ENCODE results near the gene PRDX6.
A peak's percentile ranks its signal among the peaks of the same experiment; 100 is the strongest.
"Not testable (repeated sequence)": the region's sequence is repeated elsewhere in the genome, so short reads cannot be mapped to it uniquely, and the experiment has no call there.

Gene PRDX6

DNA sequence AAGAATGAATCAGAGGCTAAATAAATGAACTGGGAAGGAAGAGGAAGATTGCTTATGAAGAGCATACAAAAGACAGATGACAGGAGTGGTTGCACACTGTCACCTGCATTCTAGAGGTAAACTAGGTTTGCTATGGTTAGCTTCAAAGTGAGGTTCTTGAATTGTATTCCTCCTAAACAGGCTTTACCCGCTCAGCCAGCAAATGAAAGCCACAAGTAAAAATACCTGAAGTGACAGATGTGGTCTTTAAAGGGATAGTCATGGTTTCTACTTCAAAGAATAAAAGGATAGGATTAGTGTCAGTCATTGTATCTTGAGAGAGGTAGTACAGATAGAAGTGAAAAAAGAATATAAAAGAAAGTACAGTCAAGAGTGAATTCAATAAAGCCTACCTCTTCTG lies 32.4 kb upstream of the PRDX6 start:
- Histone ChIP-seq H3K79me2 (ENCODE audit: control insufficient read depth, insufficient read depth, low read length, unreplicated experiment) (no peaks in the 10 kb centered on the region), H3K4me3 (ENCODE audit: low read depth, low read length) (no peak overlapping the region), H3K4me1 (ENCODE audit: control insufficient read depth, insufficient read depth, low read length, unreplicated experiment) (no peaks in the 10 kb centered on the region), H3K36me3 (ENCODE audit: insufficient read depth, low read length) (0 out of 2 replicates have a peak, but pooled peaks cover 4% of the 10 kb centered on the region), H3K27ac (ENCODE audit: low read depth, low read length) (no peak overlapping the region), H2AFZ (ENCODE audit: low read length, unreplicated experiment) (no peak overlapping the region), H3K27me3 (ENCODE audit: insufficient read depth, low read length) (no peaks in the 10 kb centered on the region)

DNA sequence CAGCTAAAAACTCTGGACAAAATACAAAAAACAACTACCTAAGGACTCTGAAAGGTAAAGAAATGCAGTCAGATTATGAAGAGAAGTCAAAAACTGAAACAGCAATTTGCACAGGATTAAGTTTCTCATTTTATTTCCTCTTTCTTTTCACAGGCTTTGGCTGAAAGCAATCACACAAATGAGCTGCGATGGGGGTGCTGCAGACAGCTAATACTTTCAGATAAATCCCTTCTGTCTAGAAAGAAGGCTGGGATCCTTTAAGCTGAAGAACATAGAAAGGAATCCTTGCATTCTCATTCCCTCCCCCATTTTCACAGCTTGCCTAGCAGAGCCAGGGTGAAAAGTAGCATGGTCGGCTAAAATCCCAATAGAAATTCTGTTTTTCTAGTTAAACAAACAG lies 32.0 kb upstream of the PRDX6 start:
- no peak overlapping the region for H3K27ac ChIP-seq (ENCODE audit: low read depth, low read length)
- H3K4me3 ChIP-seq (ENCODE audit: low read depth, low read length): no peak overlapping the region
- no peaks in the 10 kb centered on the region for H3K27me3 ChIP-seq (ENCODE audit: insufficient read depth, low read length)
- 0 out of 2 replicates have a peak, but pooled peaks cover 4% of the 10 kb centered on the region for H3K36me3 ChIP-seq (ENCODE audit: insufficient read depth, low read length)
- no peaks in the 10 kb centered on the region for H3K4me1 ChIP-seq (ENCODE audit: control insufficient read depth, insufficient read depth, low read length, unreplicated experiment)
- no peaks in the 10 kb centered on the region for H3K79me2 ChIP-seq (ENCODE audit: control insufficient read depth, insufficient read depth, low read length, unreplicated experiment)
- H2AFZ ChIP-seq (ENCODE audit: low read length, unreplicated experiment): no peak overlapping the region

DNA sequence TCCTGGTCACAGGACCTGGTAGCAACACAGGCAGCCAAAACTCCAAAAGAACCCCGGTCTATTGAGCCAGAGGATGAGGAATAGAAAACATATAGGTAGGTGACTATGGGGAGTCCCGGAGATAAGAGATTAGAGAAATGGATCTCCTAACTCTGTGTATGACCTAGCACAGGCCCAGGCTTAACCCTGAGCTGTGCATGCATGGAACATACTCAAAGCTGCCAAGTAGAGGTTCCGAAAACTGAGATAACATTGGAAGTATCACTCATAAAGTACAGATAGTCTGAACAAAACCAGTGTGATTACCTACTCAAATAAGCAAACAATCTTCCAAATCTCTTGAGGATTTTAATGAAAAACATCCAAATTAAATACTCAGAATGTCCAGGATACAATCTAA lies 31.5 kb upstream of the PRDX6 start:
- Histone ChIP-seq H3K79me2 (ENCODE audit: control insufficient read depth, insufficient read depth, low read length, unreplicated experiment) (no peaks in the 10 kb centered on the region), H3K27me3 (ENCODE audit: insufficient read depth, low read length) (no peaks in the 10 kb centered on the region), H3K4me1 (ENCODE audit: control insufficient read depth, insufficient read depth, low read length, unreplicated experiment) (no peaks in the 10 kb centered on the region), H3K27ac (ENCODE audit: low read depth, low read length) (no peak overlapping the region), H3K4me3 (ENCODE audit: low read depth, low read length) (no peak overlapping the region), H2AFZ (ENCODE audit: low read length, unreplicated experiment) (no peak overlapping the region), H3K36me3 (ENCODE audit: insufficient read depth, low read length) (0 out of 2 replicates have a peak, but pooled peaks cover 4% of the 10 kb centered on the region)

DNA sequence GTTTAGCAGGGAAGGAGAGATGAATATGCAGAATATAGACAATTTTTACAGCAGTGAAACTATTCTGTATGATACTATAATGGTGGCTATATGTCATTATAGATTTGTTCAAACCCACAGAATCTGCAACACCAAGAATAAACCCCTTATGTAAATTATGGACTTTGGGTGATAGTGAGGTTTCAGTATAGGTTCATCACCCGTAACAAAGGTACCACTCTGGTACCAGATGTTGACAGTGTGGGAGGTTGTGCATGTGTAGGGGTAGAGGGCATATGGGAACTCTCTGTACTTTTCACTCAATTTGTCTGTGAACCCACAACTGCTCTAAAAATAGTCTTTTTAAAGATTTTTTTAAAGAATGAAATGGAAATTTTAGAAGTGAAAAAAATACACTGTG lies 29.9 kb upstream of the PRDX6 start:
- Histone ChIP-seq H3K27ac (ENCODE audit: low read depth, low read length) (no peak overlapping the region), H3K79me2 (ENCODE audit: control insufficient read depth, insufficient read depth, low read length, unreplicated experiment) (no peaks in the 10 kb centered on the region)

DNA sequence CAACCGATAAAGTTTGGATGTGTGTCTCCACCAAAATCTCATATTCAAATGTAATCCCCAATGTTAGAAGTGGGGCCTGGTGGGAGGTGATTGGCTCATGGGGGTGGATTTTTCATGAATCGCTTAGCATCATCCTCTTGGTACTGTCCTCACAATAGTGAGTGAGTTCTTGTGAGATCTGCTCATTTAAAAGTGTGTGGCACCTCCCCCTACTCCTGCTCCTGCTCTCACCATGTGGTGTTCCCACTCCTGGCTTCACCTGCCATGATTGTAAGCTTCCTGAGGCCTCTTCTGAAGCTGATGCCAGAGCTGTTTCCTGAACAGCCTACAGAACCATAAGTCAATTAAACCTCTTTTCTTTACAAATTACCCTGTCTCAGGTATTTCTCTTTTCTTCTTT lies 28.2 kb upstream of the PRDX6 start:
- Histone ChIP-seq H3K27ac (ENCODE audit: low read depth, low read length) (no peak overlapping the region), H2AFZ (ENCODE audit: low read length, unreplicated experiment) (no peak overlapping the region), H3K27me3 (ENCODE audit: insufficient read depth, low read length) (no peaks in the 10 kb centered on the region), H3K4me1 (ENCODE audit: control insufficient read depth, insufficient read depth, low read length, unreplicated experiment) (peaks cover 6% of the 10 kb centered on the region), H3K36me3 (ENCODE audit: insufficient read depth, low read length) (0 out of 2 replicates have a peak, but pooled peaks cover 4% of the 10 kb centered on the region), H3K79me2 (ENCODE audit: control insufficient read depth, insufficient read depth, low read length, unreplicated experiment) (no peaks in the 10 kb centered on the region), H3K4me3 (ENCODE audit: low read depth, low read length) (no peak overlapping the region)

More for the DNA sequence above, 29.9 kb upstream of the PRDX6 start:
- Histone ChIP-seq H2AFZ (ENCODE audit: low read length, unreplicated experiment) (no peak overlapping the region), H3K27me3 (ENCODE audit: insufficient read depth, low read length) (no peaks in the 10 kb centered on the region), H3K4me3 (ENCODE audit: low read depth, low read length) (no peak overlapping the region), H3K4me1 (ENCODE audit: control insufficient read depth, insufficient read depth, low read length, unreplicated experiment) (no peaks in the 10 kb centered on the region), H3K36me3 (ENCODE audit: insufficient read depth, low read length) (0 out of 2 replicates have a peak, but pooled peaks cover 4% of the 10 kb centered on the region)

DNA sequence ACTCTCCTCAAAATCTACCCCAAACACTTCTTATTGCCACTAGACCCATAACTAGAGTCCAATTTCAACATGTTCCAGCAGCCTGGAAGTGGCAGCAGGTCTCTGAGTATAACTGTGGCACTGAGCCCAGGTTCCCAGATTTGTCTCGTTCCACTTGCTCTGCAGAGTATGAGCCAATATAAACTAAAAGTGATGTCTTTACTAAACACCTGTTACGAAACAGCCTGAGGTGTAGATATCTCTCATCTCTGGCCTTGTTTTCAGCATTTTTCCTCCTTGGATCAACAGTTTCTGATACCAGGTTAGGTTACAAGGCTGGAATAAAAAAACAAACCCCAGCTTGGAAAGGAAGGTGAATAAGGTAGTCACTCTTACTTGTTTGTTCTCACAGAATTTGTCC lies 25.2 kb upstream of the PRDX6 start:
- H3K36me3 ChIP-seq (ENCODE audit: insufficient read depth, low read length): no peaks in the 10 kb centered on the region
- no peak overlapping the region for H3K27ac ChIP-seq (ENCODE audit: low read depth, low read length)
- no peak overlapping the region for H2AFZ ChIP-seq (ENCODE audit: low read length, unreplicated experiment)
- H3K4me3 ChIP-seq (ENCODE audit: low read depth, low read length): no peak overlapping the region
- no peaks in the 10 kb centered on the region for H3K27me3 ChIP-seq (ENCODE audit: insufficient read depth, low read length)
- H3K4me1 ChIP-seq (ENCODE audit: control insufficient read depth, insufficient read depth, low read length, unreplicated experiment): peaks cover 12% of the 10 kb centered on the region
- H3K79me2 ChIP-seq (ENCODE audit: control insufficient read depth, insufficient read depth, low read length, unreplicated experiment): no peaks in the 10 kb centered on the region

DNA sequence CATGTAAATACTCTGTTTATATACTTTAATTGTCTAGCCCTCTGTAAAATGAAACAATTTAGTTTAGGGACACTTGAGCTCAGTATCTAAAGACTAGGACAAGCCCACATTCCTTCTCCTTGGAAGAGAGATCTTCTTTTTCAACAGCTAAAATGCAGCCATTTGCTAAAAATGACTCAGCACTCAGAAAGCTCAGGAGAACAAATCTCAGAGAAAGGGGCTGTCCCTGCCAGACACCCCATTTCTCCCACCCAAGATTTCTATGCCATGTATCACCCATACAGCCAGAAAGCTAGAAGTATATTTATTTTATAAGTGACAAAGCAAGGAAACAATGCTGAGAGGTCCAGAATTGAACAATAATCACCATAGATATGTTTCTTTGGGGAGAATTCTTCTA lies 23.2 kb upstream of the PRDX6 start:
- Histone ChIP-seq H3K27me3 (ENCODE audit: insufficient read depth, low read length) (no peaks in the 10 kb centered on the region), H3K36me3 (ENCODE audit: insufficient read depth, low read length) (no peaks in the 10 kb centered on the region), H3K4me3 (ENCODE audit: low read depth, low read length) (no peak overlapping the region), H3K4me1 (ENCODE audit: control insufficient read depth, insufficient read depth, low read length, unreplicated experiment) (peaks cover 12% of the 10 kb centered on the region), H2AFZ (ENCODE audit: low read length, unreplicated experiment) (peak overlapping the region; percentile 20), H3K79me2 (ENCODE audit: control insufficient read depth, insufficient read depth, low read length, unreplicated experiment) (no peaks in the 10 kb centered on the region), H3K27ac (ENCODE audit: low read depth, low read length) (peak overlapping the region; percentile 65)

DNA sequence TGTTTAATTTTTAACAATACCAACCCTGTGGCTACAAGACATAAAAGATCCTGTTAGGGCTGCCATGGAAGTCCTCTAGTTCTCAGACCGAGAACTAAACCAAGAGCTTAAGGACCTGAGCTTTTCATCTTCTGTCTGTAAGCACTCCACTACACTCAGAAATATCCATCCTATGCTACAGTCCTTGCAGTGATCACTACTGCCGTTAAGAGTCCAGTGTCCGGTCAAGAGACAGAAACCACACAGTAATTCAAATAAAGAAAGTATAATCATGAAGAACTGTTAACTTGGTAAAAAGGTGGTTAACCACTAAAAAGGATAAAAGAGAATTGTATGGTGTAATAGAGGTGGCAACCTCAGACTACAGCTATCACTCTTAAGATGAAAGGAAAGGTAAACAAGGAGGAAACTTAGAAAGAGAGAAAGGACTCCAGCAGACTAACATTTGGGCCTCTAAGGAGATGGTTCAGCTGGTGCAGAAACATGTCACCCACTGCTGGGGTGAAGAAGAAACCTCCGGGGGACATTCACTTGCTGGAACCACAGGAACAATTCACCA lies 22.1 kb upstream of the PRDX6 start:
- no peak overlapping the region for H3K27ac ChIP-seq (ENCODE audit: low read depth, low read length)
- H3K4me3 ChIP-seq (ENCODE audit: low read depth, low read length): no peak overlapping the region
- H3K79me2 ChIP-seq (ENCODE audit: control insufficient read depth, insufficient read depth, low read length, unreplicated experiment): no peaks in the 10 kb centered on the region
- no peak overlapping the region for H2AFZ ChIP-seq (ENCODE audit: low read length, unreplicated experiment)
- peaks cover 12% of the 10 kb centered on the region for H3K4me1 ChIP-seq (ENCODE audit: control insufficient read depth, insufficient read depth, low read length, unreplicated experiment)
- H3K27me3 ChIP-seq (ENCODE audit: insufficient read depth, low read length): no peaks in the 10 kb centered on the region
- H3K36me3 ChIP-seq (ENCODE audit: insufficient read depth, low read length): no peaks in the 10 kb centered on the region

DNA sequence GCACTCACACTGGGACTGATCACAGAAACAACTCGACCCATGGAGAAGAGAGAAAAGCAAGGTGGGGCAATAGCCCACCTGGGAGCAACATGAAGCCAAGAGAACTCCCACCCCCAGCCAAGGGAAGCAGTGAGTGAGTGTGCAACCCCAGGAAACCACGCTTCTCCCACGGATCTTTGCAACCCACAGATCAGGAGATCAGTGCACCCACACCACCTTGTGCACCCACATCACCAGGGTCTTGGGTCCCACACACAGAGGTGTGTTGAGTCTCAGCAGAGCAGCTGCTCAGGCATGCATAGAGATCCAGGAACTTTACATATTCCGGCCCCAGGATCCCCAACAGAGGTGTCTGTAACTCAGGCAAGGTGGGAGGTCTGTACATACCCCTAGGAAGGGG lies 17.2 kb upstream of the PRDX6 start:
- H3K4me1 ChIP-seq (ENCODE audit: control insufficient read depth, insufficient read depth, low read length, unreplicated experiment): no peaks in the 10 kb centered on the region
- H3K27ac ChIP-seq (ENCODE audit: low read depth, low read length): no peak overlapping the region
- H2AFZ ChIP-seq (ENCODE audit: low read length, unreplicated experiment): no peak overlapping the region
- no peak overlapping the region for H3K4me3 ChIP-seq (ENCODE audit: low read depth, low read length)
- no peaks in the 10 kb centered on the region for H3K27me3 ChIP-seq (ENCODE audit: insufficient read depth, low read length)
- no peaks in the 10 kb centered on the region for H3K79me2 ChIP-seq (ENCODE audit: control insufficient read depth, insufficient read depth, low read length, unreplicated experiment)
- peaks cover 8% of the 10 kb centered on the region; the same call in 1 of the 2 replicates for H3K36me3 ChIP-seq (ENCODE audit: insufficient read depth, low read length)

DNA sequence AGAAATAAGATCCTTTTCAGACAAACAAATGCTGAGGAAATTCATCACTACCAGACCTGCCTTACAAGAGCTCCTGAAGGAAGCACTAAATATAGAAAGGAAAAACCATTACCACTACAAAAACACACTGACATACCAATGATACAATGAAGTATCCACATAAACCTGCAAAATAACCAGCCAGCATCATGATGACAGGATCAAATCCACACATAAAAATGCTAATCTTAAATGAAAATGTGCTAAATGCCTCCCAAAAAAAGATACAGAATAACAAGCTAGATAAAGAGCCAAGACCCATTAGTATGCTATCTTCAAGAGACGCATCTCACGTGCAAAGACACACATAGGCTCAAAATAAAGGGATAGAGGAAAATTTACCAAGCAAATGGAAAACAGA lies 14.5 kb upstream of the PRDX6 start:
- H3K36me3 ChIP-seq (ENCODE audit: insufficient read depth, low read length); H3K27me3 ChIP-seq (ENCODE audit: insufficient read depth, low read length); H2AFZ ChIP-seq (ENCODE audit: low read length, unreplicated experiment); H3K4me1 ChIP-seq (ENCODE audit: control insufficient read depth, insufficient read depth, low read length, unreplicated experiment); H3K79me2 ChIP-seq (ENCODE audit: control insufficient read depth, insufficient read depth, low read length, unreplicated experiment); H3K4me3 ChIP-seq (ENCODE audit: low read depth, low read length); H3K27ac ChIP-seq (ENCODE audit: low read depth, low read length): not testable (repeated sequence)

DNA sequence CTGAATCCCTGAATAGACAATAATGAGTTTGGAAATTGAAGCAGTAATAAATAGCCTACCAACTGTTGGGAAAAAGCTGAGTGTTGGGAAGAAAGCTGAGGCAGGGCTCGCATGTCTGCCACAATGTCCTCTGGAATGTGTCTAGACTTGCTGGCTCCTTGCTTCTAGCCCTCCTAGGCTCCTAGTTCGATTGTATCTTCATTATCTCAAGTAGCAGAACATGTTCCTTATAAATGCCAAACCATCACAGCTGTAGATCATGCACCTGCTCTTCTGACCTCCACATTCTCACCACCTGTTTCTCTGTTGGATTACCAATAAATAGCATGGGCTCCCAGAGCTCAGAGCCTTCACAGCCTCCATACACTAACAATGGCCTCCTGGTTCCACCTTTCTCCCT lies 12.9 kb upstream of the PRDX6 start:
- not testable (repeated sequence) for H3K36me3 ChIP-seq (ENCODE audit: insufficient read depth, low read length); H3K4me3 ChIP-seq (ENCODE audit: low read depth, low read length); H3K4me1 ChIP-seq (ENCODE audit: control insufficient read depth, insufficient read depth, low read length, unreplicated experiment); H3K79me2 ChIP-seq (ENCODE audit: control insufficient read depth, insufficient read depth, low read length, unreplicated experiment); H3K27ac ChIP-seq (ENCODE audit: low read depth, low read length); H3K27me3 ChIP-seq (ENCODE audit: insufficient read depth, low read length); H2AFZ ChIP-seq (ENCODE audit: low read length, unreplicated experiment)
